WTC11 (cell line): Measurements from ENCODE around the gene STH.

ENCODE experiments used
- ATF1 ChIP-seq: sonication (generic); formaldehyde crosslinking; IDR thresholded peaks from 2 replicates; pipeline ENCODE4 v1.8.1; 2023; ENCODE audit warnings: mild to moderate bottlenecking, moderate library complexity, missing genetic modification reagents
- ZNF138 ChIP-seq: sonication (generic); formaldehyde crosslinking; conservative IDR thresholded peaks from 2 replicates; pipeline ENCODE4 v1.8.1; 2022; ENCODE audit warnings: mild to moderate bottlenecking, moderate library complexity, missing genetic modification reagents
- ZNF232 ChIP-seq: sonication (generic); formaldehyde crosslinking; IDR thresholded peaks from 2 replicates; pipeline ENCODE4 v1.8.0; 2022; ENCODE audit warnings: mild to moderate bottlenecking, missing genetic modification reagents
- TF ChIP-seq, protein P1 (sequence below): sonication (generic); formaldehyde crosslinking; IDR thresholded peaks from 2 replicates; pipeline ENCODE4 v1.8.1; 2023; ENCODE audit warnings: mild to moderate bottlenecking, missing genetic modification reagents, borderline replicate concordance
- TF ChIP-seq, protein P2 (sequence below): sonication (generic); formaldehyde crosslinking; IDR thresholded peaks from 2 replicates; pipeline ENCODE4 v1.8.1; 2023; ENCODE audit warnings: mild to moderate bottlenecking, moderate library complexity, missing genetic modification reagents
- TF ChIP-seq, protein P3 (sequence below): sonication (generic); formaldehyde crosslinking; conservative IDR thresholded peaks from 2 replicates; pipeline ENCODE4 v1.8.1; 2022; ENCODE audit warnings: mild to moderate bottlenecking, missing genetic modification reagents
- TF ChIP-seq, protein P4 (sequence below): sonication (generic); formaldehyde crosslinking; IDR thresholded peaks from 2 replicates; pipeline ENCODE4 v1.8.0; 2023; ENCODE audit warnings: missing genetic modification reagents
- TF ChIP-seq, protein P5 (sequence below): fragments of 200-600 bp; IDR thresholded peaks from 2 replicates; pipeline ENCODE4 v1.8.0; 2022; ENCODE audit warnings: antibody characterized with exemption
- TF ChIP-seq, protein P6 (sequence below): fragments of 250-450 bp; sonication (Bioruptor Pico); IDR thresholded peaks from 2 replicates; pipeline ENCODE4 v1.9.0; 2021; ENCODE audit warnings: mild to moderate bottlenecking
- TF ChIP-seq, protein P7 (sequence below): sonication (generic); formaldehyde crosslinking; IDR thresholded peaks from 2 replicates; pipeline ENCODE4 v1.8.0; 2023; ENCODE audit warnings: mild to moderate bottlenecking, missing genetic modification reagents
- TF ChIP-seq, protein P8 (sequence below): sonication (generic); formaldehyde crosslinking; IDR thresholded peaks from 2 replicates; pipeline ENCODE4 v1.8.0; 2022; ENCODE audit warnings: mild to moderate bottlenecking, missing genetic modification reagents
- TF ChIP-seq, protein P9 (sequence below): sonication (generic); formaldehyde crosslinking; IDR thresholded peaks from 2 replicates; pipeline ENCODE4 v1.8.0; 2022; ENCODE audit warnings: mild to moderate bottlenecking, missing genetic modification reagents
- TF ChIP-seq, protein P10 (sequence below): sonication (generic); formaldehyde crosslinking; IDR thresholded peaks from 2 replicates; pipeline ENCODE4 v1.8.1; 2022; ENCODE audit warnings: mild to moderate bottlenecking, moderate library complexity, missing genetic modification reagents

DNA sequence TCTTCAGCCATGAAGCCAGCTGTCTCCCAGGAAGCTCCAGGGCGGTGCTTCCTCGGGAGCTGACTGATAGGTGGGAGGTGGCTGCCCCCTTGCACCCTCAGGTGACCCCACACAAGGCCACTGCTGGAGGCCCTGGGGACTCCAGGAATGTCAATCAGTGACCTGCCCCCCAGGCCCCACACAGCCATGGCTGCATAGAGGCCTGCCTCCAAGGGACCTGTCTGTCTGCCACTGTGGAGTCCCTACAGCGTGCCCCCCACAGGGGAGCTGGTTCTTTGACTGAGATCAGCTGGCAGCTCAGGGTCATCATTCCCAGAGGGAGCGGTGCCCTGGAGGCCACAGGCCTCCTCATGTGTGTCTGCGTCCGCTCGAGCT lies 14.1 kb downstream of the STH start:
- TF ChIP-seq, protein P1, sequence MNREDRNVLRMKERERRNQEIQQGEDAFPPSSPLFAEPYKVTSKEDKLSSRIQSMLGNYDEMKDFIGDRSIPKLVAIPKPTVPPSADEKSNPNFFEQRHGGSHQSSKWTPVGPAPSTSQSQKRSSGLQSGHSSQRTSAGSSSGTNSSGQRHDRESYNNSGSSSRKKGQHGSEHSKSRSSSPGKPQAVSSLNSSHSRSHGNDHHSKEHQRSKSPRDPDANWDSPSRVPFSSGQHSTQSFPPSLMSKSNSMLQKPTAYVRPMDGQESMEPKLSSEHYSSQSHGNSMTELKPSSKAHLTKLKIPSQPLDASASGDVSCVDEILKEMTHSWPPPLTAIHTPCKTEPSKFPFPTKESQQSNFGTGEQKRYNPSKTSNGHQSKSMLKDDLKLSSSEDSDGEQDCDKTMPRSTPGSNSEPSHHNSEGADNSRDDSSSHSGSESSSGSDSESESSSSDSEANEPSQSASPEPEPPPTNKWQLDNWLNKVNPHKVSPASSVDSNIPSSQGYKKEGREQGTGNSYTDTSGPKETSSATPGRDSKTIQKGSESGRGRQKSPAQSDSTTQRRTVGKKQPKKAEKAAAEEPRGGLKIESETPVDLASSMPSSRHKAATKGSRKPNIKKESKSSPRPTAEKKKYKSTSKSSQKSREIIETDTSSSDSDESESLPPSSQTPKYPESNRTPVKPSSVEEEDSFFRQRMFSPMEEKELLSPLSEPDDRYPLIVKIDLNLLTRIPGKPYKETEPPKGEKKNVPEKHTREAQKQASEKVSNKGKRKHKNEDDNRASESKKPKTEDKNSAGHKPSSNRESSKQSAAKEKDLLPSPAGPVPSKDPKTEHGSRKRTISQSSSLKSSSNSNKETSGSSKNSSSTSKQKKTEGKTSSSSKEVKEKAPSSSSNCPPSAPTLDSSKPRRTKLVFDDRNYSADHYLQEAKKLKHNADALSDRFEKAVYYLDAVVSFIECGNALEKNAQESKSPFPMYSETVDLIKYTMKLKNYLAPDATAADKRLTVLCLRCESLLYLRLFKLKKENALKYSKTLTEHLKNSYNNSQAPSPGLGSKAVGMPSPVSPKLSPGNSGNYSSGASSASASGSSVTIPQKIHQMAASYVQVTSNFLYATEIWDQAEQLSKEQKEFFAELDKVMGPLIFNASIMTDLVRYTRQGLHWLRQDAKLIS (CRISPR knock-in tag), result no peak
- TF ChIP-seq, protein P2, sequence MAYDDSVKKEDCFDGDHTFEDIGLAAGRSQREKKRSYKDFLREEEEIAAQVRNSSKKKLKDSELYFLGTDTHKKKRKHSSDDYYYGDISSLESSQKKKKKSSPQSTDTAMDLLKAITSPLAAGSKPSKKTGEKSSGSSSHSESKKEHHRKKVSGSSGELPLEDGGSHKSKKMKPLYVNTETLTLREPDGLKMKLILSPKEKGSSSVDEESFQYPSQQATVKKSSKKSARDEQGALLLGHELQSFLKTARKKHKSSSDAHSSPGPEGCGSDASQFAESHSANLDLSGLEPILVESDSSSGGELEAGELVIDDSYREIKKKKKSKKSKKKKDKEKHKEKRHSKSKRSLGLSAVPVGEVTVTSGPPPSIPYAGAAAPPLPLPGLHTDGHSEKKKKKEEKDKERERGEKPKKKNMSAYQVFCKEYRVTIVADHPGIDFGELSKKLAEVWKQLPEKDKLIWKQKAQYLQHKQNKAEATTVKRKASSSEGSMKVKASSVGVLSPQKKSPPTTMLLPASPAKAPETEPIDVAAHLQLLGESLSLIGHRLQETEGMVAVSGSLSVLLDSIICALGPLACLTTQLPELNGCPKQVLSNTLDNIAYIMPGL (CRISPR knock-in tag), result no peak
- TF ChIP-seq, protein P3, sequence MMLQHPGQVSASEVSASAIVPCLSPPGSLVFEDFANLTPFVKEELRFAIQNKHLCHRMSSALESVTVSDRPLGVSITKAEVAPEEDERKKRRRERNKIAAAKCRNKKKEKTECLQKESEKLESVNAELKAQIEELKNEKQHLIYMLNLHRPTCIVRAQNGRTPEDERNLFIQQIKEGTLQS (CRISPR knock-in tag), result no peak
- TF ChIP-seq, protein P4, sequence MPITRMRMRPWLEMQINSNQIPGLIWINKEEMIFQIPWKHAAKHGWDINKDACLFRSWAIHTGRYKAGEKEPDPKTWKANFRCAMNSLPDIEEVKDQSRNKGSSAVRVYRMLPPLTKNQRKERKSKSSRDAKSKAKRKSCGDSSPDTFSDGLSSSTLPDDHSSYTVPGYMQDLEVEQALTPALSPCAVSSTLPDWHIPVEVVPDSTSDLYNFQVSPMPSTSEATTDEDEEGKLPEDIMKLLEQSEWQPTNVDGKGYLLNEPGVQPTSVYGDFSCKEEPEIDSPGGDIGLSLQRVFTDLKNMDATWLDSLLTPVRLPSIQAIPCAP, result no peak
- TF ChIP-seq ZNF232 (CRISPR knock-in tag) (no peak), ZNF138 (no peak), ATF1 (CRISPR knock-in tag) (no peak)
- TF ChIP-seq, protein P5, sequence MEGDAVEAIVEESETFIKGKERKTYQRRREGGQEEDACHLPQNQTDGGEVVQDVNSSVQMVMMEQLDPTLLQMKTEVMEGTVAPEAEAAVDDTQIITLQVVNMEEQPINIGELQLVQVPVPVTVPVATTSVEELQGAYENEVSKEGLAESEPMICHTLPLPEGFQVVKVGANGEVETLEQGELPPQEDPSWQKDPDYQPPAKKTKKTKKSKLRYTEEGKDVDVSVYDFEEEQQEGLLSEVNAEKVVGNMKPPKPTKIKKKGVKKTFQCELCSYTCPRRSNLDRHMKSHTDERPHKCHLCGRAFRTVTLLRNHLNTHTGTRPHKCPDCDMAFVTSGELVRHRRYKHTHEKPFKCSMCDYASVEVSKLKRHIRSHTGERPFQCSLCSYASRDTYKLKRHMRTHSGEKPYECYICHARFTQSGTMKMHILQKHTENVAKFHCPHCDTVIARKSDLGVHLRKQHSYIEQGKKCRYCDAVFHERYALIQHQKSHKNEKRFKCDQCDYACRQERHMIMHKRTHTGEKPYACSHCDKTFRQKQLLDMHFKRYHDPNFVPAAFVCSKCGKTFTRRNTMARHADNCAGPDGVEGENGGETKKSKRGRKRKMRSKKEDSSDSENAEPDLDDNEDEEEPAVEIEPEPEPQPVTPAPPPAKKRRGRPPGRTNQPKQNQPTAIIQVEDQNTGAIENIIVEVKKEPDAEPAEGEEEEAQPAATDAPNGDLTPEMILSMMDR, result no peak
- TF ChIP-seq, protein P6, sequence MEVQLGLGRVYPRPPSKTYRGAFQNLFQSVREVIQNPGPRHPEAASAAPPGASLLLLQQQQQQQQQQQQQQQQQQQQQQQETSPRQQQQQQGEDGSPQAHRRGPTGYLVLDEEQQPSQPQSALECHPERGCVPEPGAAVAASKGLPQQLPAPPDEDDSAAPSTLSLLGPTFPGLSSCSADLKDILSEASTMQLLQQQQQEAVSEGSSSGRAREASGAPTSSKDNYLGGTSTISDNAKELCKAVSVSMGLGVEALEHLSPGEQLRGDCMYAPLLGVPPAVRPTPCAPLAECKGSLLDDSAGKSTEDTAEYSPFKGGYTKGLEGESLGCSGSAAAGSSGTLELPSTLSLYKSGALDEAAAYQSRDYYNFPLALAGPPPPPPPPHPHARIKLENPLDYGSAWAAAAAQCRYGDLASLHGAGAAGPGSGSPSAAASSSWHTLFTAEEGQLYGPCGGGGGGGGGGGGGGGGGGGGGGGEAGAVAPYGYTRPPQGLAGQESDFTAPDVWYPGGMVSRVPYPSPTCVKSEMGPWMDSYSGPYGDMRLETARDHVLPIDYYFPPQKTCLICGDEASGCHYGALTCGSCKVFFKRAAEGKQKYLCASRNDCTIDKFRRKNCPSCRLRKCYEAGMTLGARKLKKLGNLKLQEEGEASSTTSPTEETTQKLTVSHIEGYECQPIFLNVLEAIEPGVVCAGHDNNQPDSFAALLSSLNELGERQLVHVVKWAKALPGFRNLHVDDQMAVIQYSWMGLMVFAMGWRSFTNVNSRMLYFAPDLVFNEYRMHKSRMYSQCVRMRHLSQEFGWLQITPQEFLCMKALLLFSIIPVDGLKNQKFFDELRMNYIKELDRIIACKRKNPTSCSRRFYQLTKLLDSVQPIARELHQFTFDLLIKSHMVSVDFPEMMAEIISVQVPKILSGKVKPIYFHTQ (CRISPR knock-in tag), result no peak
- TF ChIP-seq, protein P7, sequence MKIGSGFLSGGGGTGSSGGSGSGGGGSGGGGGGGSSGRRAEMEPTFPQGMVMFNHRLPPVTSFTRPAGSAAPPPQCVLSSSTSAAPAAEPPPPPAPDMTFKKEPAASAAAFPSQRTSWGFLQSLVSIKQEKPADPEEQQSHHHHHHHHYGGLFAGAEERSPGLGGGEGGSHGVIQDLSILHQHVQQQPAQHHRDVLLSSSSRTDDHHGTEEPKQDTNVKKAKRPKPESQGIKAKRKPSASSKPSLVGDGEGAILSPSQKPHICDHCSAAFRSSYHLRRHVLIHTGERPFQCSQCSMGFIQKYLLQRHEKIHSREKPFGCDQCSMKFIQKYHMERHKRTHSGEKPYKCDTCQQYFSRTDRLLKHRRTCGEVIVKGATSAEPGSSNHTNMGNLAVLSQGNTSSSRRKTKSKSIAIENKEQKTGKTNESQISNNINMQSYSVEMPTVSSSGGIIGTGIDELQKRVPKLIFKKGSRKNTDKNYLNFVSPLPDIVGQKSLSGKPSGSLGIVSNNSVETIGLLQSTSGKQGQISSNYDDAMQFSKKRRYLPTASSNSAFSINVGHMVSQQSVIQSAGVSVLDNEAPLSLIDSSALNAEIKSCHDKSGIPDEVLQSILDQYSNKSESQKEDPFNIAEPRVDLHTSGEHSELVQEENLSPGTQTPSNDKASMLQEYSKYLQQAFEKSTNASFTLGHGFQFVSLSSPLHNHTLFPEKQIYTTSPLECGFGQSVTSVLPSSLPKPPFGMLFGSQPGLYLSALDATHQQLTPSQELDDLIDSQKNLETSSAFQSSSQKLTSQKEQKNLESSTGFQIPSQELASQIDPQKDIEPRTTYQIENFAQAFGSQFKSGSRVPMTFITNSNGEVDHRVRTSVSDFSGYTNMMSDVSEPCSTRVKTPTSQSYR (CRISPR knock-in tag), result no peak
- TF ChIP-seq, protein P8, sequence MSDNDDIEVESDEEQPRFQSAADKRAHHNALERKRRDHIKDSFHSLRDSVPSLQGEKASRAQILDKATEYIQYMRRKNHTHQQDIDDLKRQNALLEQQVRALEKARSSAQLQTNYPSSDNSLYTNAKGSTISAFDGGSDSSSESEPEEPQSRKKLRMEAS (CRISPR knock-in tag), result no peak
- TF ChIP-seq, protein P9, sequence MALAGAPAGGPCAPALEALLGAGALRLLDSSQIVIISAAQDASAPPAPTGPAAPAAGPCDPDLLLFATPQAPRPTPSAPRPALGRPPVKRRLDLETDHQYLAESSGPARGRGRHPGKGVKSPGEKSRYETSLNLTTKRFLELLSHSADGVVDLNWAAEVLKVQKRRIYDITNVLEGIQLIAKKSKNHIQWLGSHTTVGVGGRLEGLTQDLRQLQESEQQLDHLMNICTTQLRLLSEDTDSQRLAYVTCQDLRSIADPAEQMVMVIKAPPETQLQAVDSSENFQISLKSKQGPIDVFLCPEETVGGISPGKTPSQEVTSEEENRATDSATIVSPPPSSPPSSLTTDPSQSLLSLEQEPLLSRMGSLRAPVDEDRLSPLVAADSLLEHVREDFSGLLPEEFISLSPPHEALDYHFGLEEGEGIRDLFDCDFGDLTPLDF (CRISPR knock-in tag), result no peak
- TF ChIP-seq, protein P10, sequence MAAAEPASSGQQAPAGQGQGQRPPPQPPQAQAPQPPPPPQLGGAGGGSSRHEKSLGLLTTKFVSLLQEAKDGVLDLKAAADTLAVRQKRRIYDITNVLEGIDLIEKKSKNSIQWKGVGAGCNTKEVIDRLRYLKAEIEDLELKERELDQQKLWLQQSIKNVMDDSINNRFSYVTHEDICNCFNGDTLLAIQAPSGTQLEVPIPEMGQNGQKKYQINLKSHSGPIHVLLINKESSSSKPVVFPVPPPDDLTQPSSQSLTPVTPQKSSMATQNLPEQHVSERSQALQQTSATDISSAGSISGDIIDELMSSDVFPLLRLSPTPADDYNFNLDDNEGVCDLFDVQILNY (CRISPR knock-in tag), result no peak
